LNCAP (cell line): ENCODE data around the gene SERPINB6.

Experiments used
- TF ChIP-seq, protein P1 (sequence below): fragments of 450-650 bp; IDR thresholded peaks from 2 replicates; pipeline ENCODE4 v1.5.1; 2017; ENCODE audit warnings: mild to moderate bottlenecking

The SERPINB6 gene

DNA sequence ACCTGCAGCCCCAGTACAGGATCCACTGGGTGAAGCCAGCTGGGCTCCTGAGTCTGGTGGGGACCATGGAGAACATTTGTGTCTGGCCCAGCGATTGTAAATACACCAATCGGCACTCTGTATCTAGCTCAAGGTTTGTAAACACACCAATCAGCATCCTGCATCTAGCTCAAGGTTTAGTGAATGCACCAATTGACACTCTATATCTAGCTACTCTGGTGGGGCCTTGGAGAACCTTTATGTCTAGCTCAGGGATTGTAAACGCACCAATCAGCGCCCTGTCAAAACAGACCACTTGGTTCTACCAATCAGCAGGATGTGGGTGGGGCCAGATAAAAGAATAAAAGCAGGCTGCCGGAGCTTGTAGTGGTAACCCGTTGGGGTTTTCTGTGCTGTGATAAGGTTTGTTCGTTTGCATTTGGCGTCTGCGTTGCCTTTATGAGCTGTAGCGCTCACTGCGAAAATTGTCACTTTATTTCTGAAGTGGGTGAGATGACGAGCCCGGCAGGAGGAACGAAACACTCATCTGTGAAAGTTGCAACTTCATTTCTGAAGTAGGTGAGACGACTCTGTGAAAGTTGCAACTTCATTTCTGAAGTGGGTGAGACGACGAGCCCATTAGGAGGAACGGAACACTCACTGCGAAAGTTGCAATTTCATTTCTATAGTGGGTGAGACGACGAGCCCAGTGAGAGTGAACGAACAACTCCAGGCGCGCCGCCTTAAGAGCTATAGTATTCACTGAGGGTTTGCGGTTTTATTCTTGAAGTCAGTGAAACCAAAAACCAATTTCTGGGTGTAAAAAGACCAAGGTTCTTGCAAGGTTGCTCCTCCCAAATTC lies 31.1 kb downstream of the SERPINB6 start:
- TF ChIP-seq, protein P1, sequence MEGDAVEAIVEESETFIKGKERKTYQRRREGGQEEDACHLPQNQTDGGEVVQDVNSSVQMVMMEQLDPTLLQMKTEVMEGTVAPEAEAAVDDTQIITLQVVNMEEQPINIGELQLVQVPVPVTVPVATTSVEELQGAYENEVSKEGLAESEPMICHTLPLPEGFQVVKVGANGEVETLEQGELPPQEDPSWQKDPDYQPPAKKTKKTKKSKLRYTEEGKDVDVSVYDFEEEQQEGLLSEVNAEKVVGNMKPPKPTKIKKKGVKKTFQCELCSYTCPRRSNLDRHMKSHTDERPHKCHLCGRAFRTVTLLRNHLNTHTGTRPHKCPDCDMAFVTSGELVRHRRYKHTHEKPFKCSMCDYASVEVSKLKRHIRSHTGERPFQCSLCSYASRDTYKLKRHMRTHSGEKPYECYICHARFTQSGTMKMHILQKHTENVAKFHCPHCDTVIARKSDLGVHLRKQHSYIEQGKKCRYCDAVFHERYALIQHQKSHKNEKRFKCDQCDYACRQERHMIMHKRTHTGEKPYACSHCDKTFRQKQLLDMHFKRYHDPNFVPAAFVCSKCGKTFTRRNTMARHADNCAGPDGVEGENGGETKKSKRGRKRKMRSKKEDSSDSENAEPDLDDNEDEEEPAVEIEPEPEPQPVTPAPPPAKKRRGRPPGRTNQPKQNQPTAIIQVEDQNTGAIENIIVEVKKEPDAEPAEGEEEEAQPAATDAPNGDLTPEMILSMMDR, result no peak

DNA sequence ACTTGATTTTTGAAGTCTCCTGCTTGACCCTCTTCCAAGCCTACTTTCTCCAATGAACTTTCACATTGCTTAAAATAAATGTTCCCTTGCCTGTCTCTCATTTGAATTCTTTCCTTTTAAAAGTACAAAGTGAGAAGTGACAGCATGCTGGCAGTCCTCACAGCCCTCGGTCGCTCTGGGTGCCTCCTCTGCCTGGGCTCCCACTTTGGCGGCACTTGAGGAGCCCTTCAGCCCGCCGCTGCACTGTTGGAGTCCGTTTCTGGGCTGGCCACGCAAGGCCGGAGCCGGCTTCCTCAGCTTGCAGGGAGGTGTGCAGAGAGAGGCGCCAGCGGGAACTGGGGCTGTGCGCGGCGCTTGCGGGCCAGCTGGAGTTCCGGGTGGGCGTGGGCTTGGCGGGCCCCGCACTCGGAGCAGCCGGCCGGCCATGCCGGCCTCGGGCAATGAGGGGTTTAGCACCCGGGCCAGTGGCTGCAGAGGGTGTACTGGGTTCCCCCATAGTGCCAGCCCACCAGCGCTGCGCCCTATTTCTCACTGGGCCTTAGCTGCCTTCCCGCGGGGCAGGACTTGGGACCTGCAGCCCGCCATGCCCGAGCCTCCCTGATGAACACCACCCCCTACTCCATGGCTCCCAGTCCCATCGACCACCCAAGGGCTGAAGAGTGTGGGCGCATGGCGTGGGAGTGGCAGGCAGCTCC lies 31.9 kb downstream of the SERPINB6 start:
- TF ChIP-seq, protein P1, result no peak

DNA sequence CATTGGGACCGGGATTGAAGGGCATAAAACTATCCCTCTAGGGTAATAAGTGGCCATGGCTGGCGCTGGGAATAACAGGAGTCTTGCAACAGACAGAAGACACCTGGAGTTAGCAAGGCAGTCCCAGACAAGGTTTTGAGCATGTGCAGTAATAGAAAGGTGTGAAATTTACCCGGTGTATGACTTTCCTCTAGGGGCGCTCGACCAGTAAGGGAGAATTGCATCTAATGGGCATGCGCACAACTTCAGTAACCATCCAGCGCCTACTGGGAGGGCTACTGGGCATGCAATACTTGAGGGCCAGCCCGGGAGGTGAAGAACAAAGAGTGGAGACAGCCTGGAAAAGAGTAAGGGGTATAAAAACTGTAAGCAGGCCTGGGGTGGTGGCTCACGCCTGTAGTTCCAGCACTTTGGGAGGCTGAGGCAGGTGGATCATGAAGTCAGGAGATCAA lies 32.7 kb downstream of the SERPINB6 start:
- TF ChIP-seq, protein P1, result peak; percentile 38; the same call in 1 of the 2 replicates

DNA sequence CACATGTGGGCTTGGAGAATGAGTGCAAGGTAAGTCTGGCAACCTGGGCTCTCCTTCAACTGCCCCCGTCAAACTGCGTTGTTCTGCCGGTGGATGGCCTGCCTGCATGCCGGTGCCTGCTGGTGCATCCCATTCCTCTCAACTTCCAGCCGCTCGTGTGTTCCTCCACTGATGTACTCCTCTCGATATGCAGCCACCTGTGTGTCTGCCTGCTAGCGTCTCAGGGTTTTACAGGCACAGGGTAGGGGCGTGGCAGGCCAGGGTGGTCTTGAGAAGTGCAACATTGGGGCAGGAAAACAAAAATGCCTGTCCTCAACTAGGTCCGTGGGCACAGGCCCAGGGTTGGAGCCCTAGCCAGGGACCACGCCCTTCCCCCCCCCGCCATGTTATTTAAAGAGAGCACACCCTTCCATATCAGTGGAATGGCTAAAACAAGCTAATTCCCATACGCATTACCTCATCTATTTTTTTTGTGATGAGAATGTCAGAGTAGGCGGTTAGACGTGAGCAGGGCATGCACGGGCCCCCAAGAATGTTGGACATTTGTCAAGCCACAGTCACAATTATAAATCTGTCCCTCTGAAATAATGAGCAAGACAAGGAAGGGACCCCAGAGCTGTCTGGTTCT lies 33.2 kb downstream of the SERPINB6 start:
- TF ChIP-seq, protein P1, result no peak

DNA sequence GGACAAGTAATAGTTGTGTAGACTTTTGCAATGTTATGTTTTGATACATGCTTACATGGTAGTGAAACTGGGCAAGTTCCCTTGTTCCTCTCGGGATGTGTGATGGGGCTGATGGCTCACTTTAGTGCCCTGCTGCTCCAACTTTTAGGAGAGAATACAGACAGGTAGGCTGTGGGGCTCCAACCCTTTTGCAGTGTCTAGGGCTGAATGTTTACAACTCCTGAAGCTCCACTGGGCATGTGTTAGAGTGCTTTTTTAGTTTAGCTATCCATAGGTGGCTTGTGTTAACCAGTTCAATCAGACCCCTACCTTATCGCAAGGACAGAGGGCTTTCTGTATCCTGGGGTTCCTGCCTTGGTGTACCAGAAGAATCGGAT lies 33.8 kb downstream of the SERPINB6 start:
- TF ChIP-seq, protein P1, result no peak

DNA sequence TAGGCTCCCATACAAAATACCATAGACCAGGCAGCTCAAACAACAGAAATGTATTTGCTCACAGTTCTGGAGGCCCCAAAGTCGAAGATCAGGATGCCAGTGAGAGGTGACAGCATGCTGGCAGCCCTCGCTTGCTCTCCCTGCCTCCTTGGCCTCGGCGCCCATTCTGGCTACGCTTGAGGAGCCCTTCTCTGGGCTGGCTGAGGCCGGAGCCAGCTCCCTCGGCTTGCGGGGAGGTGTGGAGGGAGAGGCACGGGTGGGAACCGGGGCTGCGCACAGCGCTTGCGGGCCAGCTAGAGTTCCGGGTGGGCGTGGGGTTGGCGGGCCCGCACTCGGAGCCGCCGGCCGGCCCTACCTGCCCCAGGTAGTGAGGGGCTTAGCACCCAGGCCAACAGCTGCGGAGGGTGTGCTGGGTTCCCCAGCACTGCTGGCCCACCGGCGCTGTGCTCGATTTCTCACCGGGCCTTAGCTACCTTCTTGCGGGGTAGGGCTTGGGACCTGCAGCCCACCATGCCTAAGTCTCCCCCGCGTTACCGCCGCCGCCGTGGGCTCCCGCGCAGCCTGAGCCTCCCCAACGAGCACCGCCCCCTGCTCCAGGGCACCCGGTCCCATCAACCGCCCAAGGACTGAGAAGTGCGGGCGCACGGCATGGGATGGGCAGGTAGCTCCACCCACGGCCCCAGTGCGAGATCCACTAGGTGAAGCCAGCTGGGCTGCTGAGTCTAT lies 35.6 kb downstream of the SERPINB6 start:
- TF ChIP-seq, protein P1, result no peak

DNA sequence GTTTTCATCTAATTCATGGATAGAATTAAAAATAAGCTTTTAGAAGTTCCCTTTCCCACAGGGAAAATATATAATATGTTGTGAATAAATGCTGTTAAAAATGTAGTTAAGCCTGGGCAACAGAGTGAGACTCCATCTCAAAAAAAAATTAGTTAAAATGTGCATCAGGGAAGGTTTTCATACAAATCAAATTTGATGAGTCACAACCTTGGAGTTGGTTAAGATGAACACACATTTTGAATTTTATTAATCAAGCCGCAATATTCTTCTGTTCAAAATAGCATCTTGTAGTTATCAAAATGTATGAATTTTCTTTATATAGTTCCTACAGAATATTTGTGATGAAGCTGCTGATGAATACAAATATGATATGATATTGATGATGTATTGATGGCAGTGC lies 37.3 kb downstream of the SERPINB6 start:
- TF ChIP-seq, protein P1, result no peak
